Measurements from ENCODE around the gene NRN1. TPM values are rescaled to one million over a fixed set of nuclear protein-coding genes. Genes with fewer than 3 reads are reported as not detected.

The NRN1 gene
- total and polyA plus RNA-seq, 8 donors, result 0.45 to 9.8 (median 4.4) TPM; not detected in 2

DNA sequence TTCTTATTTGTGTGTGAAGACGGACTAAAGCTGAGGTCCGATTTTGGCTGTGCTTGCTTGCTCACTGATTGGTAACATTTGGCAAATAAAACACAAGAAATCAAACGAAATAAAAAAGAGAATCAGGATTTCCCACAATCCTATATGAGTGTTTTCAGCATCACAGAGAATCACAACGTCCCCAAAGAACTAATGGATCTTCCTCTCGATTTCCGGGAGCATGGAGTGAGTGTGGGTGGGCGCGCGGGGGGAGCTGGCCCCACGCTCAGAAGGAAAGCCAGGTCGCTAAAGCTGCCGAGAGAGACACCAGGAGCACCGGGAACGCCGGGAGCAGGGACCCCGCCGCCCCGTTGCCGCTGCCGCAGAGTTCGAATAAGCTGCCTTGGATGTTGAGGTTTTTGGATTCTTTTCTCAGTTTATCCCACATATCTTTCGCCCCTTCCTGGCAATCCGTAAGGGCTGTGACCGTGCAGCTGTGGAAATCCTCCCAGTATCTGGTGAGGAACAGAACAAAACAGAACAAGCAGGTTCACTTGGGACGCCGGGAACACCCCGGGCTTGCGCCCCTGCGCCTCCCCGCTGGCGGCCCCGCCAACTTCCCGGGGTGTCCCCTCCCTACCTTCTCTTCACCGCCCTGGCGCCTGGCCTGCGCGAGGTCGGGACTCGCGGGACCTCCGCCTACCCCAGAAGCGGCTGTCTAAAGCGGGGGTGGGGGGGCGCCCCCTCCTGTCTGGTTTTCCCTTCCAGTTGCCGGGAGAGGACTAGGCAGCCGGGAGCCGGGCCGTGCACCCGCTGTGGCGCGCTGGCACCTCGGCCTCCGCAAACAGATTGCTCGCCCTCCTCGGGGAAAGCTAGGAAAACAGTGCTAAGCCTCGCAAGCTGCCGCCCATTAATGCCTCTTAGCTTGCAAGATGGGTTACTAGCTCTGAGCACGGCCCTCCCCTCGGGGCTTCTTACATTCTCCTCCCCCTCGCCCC is 7.7 kb downstream of the NRN1 start:
- Histone ChIP-seq H3K27me3 (peaks cover 64 to 100% (median 98%) of the 10 kb centered on the region in 3 donors), H3K9me3 (peaks cover 0 to 39% (median 20%) of the 10 kb centered on the region in 4 donors), H3K4me1 (peaks cover 48 to 70% (median 60%) of the 10 kb centered on the region in 4 donors), H3K36me3 (no peaks in the 10 kb centered on the region), H3K4me3 (peak overlapping the region in 3 of 4 donors; percentile 2 to 24 (median 12)), H3K27ac (peak overlapping the region in 3 of 5 donors; percentile 20 to 63 (median 35))
- TF ChIP-seq CTCF (IDR thresholded peaks at IDR 0.05), result no peak
- TF ChIP-seq EP300 (IDR thresholded peaks at IDR 0.05), result no peak
- no peak for TF ChIP-seq POLR2A (IDR thresholded peaks at IDR 0.05)
- no peak for TF ChIP-seq POLR2AphosphoS5 (IDR thresholded peaks at IDR 0.05)
- DNase-seq, result peak in 1 of 2 donors; percentile 54
- intact Hi-C loops (cut with DNase I; ENCODE audit: low total_unique reads), result no loop called here
- 6 to 16% (median 10%) methylated on average over 41 to 60 of the region's 60 CpGs for WGBS, 5 donors

DNA sequence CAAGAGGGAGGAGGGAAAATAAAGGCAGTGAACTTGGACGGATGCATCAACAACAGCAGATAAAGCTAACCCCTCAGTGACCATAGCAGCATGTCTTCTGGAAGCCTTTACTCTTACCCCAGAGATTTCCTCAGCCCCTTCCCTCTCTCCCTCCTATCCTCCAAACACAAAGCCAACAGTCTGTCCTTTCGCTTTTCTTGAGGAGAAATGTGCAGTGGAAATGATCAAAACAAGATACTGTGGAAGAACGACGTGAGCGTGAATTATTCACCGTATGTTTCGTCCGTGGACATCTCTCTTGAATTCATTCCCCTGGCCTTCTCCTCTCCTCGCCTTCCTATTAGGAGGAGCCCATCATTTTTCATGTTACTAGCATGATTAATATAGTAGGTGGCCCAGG is 8.5 kb downstream of the NRN1 start:
- no peak overlapping the region for H3K4me3 ChIP-seq
- WGBS, 5 donors, result 27 to 34% (median 31%) methylated on average over 9 of the region's 9 CpGs
- peak overlapping the region in 1 of 5 donors; percentile 63 for H3K27ac ChIP-seq

GRCh38 chr6:5997420-5997987 is 9.2 kb downstream of the NRN1 start:
- Histone ChIP-seq H3K27ac (peak overlapping the region in 4 of 5 donors; percentile 52 to 67 (median 62)), H3K4me3 (peak overlapping the region; percentile 45 to 75 (median 56)), H3K27me3 (peaks cover 50 to 100% (median 97%) of the 10 kb centered on the region in 3 donors), H3K9me3 (peaks cover 0 to 26% (median 15%) of the 10 kb centered on the region in 4 donors), H3K36me3 (no peaks in the 10 kb centered on the region), H3K4me1 (peaks cover 35 to 55% (median 46%) of the 10 kb centered on the region in 4 donors)
- intact Hi-C loops (cut with DNase I; ENCODE audit: low total_unique reads), result no loop called here
- peak in 1 of 2 donors; percentile 60 for DNase-seq
- WGBS, 5 donors, result 11 to 16% (median 15%) methylated on average over 12 to 22 of the region's 22 CpGs
- TF ChIP-seq EP300 (IDR thresholded peaks at IDR 0.05) (no peak), CTCF (IDR thresholded peaks at IDR 0.05) (no peak), POLR2A (IDR thresholded peaks at IDR 0.05) (no peak), POLR2AphosphoS5 (IDR thresholded peaks at IDR 0.05) (peak in 1 of 3 donors; percentile 18)

More for the DNA sequence above, 8.5 kb downstream of the NRN1 start:
- Histone ChIP-seq H3K27me3 (peaks cover 57 to 100% (median 97%) of the 10 kb centered on the region in 3 donors), H3K9me3 (peaks cover 0 to 32% (median 18%) of the 10 kb centered on the region in 4 donors), H3K36me3 (no peaks in the 10 kb centered on the region), H3K4me1 (peaks cover 43 to 62% (median 53%) of the 10 kb centered on the region in 4 donors)
- intact Hi-C loops (cut with DNase I; ENCODE audit: low total_unique reads), result no loop called here
- DNase-seq, result no peak
- TF ChIP-seq CTCF (IDR thresholded peaks at IDR 0.05) (no peak), POLR2A (IDR thresholded peaks at IDR 0.05) (no peak), EP300 (IDR thresholded peaks at IDR 0.05) (no peak), POLR2AphosphoS5 (IDR thresholded peaks at IDR 0.05) (no peak)

Measured in stomach (tissue), 9 donors.